AG08396 (cell line): Measurements from ENCODE around the gene BPTF.
A peak's percentile ranks its signal among the peaks of the same experiment; 100 is the strongest.
"Not testable (repeated sequence)": the region's sequence is repeated elsewhere in the genome, so short reads cannot be mapped to it uniquely, and the experiment has no call there.

Experiments used
- DNase-seq: peaks from one replicate; pipeline ENCODE4 v3.0.0; 2012; ENCODE audit warnings: low spot score, mixed read lengths

BPTF gene

GRCh38 chr17:67824735-67825626 lies at the start of gene BPTF:
Gene BPTF, plus strand, starts transcription at chr17:67825503. Its CDS starts 222 bp downstream, at chr17:67825725.
- DNase-seq = peak; percentile 96

- DNase-seq = peak; percentile 58
Measured at GRCh38 chr17:67779098-67779672, 46.1 kb upstream of the BPTF start.

GRCh38 chr17:67784364-67785121 lies 40.8 kb upstream of the BPTF start:
- DNase-seq = no peak

- DNase-seq = no peak
Measured at GRCh38 chr17:67785122-67785477, 40.2 kb upstream of the BPTF start.

- DNase-seq = no peak
Measured at GRCh38 chr17:67785504-67785903, 39.8 kb upstream of the BPTF start.

GRCh38 chr17:67800495-67800928 lies 24.8 kb upstream of the BPTF start:
- peak; percentile 82 for DNase-seq

GRCh38 chr17:67801626-67802175 lies 23.6 kb upstream of the BPTF start:
- no peak for DNase-seq

- DNase-seq = no peak
Measured at GRCh38 chr17:67810464-67810863, 14.8 kb upstream of the BPTF start.

- not testable (repeated sequence) for DNase-seq
Measured at GRCh38 chr17:67812380-67812779, 12.9 kb upstream of the BPTF start.

GRCh38 chr17:67813803-67814180 lies 11.5 kb upstream of the BPTF start:
- DNase-seq = no peak

GRCh38 chr17:67818110-67819002 lies 6.9 kb upstream of the BPTF start:
- no peak for DNase-seq

- no peak for DNase-seq
Measured at GRCh38 chr17:67819722-67820121, 5.6 kb upstream of the BPTF start.

- DNase-seq = no peak
Measured at GRCh38 chr17:67821871-67822367, 3.4 kb upstream of the BPTF start.

GRCh38 chr17:67825627-67826601 lies 611 bp downstream of the BPTF start:
- peak; percentile 49 for DNase-seq

- DNase-seq = no peak
Measured at GRCh38 chr17:67829331-67829730, 4.0 kb downstream of the BPTF start.

- DNase-seq = no peak
Measured at GRCh38 chr17:67830440-67830839, 5.1 kb downstream of the BPTF start.

GRCh38 chr17:67831268-67831667 lies 6.0 kb downstream of the BPTF start:
- DNase-seq = no peak

- DNase-seq = no peak
Measured at GRCh38 chr17:67833134-67833533, 7.8 kb downstream of the BPTF start.

- no peak for DNase-seq
Measured at GRCh38 chr17:67833946-67834631, 8.8 kb downstream of the BPTF start.
